HG02943 (cell line): ENCODE measurements around the gene CD55.

Experiments used
- ATAC-seq: cut with Tn5 transposase; IDR thresholded peaks from one replicate; pipeline ENCODE4 v1.9.1; 2021; ENCODE audit warnings: mild to moderate bottlenecking, low read depth, moderate library complexity; ENCODE audit not compliant: unreplicated experiment

Gene CD55

GRCh38 chr1:207321079-207321789 lies at the start of gene CD55:
CD55 (plus strand) TSS chr1:207321678; CDS start chr1:207321766, 88 bp downstream.
- ATAC-seq, result peak; percentile 92

- ATAC-seq, result no peak
Observed at GRCh38 chr1:207274882-207275281, 46.6 kb upstream of the CD55 start.

GRCh38 chr1:207276465-207276864 lies 45.0 kb upstream of the CD55 start:
- ATAC-seq, result no peak

GRCh38 chr1:207277241-207277640 lies 44.2 kb upstream of the CD55 start:
- no peak for ATAC-seq

GRCh38 chr1:207279652-207280051 lies 41.8 kb upstream of the CD55 start:
- ATAC-seq, result no peak

GRCh38 chr1:207280706-207281105 lies 40.8 kb upstream of the CD55 start:
- ATAC-seq, result no peak

GRCh38 chr1:207282058-207282457 lies 39.4 kb upstream of the CD55 start:
- no peak for ATAC-seq

GRCh38 chr1:207282496-207283380 lies 38.7 kb upstream of the CD55 start:
- no peak for ATAC-seq

GRCh38 chr1:207283421-207283820 lies 38.1 kb upstream of the CD55 start:
- no peak for ATAC-seq

GRCh38 chr1:207284209-207284897 lies 37.1 kb upstream of the CD55 start:
- ATAC-seq, result no peak

- ATAC-seq, result no peak
Observed at GRCh38 chr1:207286786-207287468, 34.6 kb upstream of the CD55 start.

GRCh38 chr1:207288315-207288714 lies 33.2 kb upstream of the CD55 start:
- ATAC-seq, result no peak

GRCh38 chr1:207289756-207290155 lies 31.7 kb upstream of the CD55 start:
- no peak for ATAC-seq

- ATAC-seq, result no peak
Observed at GRCh38 chr1:207291723-207292122, 29.8 kb upstream of the CD55 start.

- no peak for ATAC-seq
Observed at GRCh38 chr1:207298186-207298585, 23.3 kb upstream of the CD55 start.

GRCh38 chr1:207298636-207299398 lies 22.7 kb upstream of the CD55 start:
- ATAC-seq, result no peak

- ATAC-seq, result no peak
Observed at GRCh38 chr1:207300970-207301369, 20.5 kb upstream of the CD55 start.

- no peak for ATAC-seq
Observed at GRCh38 chr1:207302618-207303393, 18.7 kb upstream of the CD55 start.
